Type B pancreatic cell (in vitro differentiated cells): Measurements from ENCODE around the gene CCDC102A. TPM values are rescaled to one million over a fixed set of nuclear protein-coding genes. Genes with fewer than 3 reads are reported as not detected.
A peak's percentile ranks its signal among the peaks of the same experiment; 100 is the strongest.

Experiments
- DNase-seq: peaks from one replicate; pipeline ENCODE4 v3.0.0; 2021; ENCODE audit warnings: mixed read lengths; ENCODE audit not compliant: unreplicated experiment; ENCODE audit errors: extremely low spot score
- H3K27ac Mint-ChIP-seq: 2 replicates; pipeline ENCODE4 v1.8.0; 2021; ENCODE audit warnings: mild to moderate bottlenecking, mixed read lengths
- H3K27me3 Mint-ChIP-seq: 2 replicates; pipeline ENCODE4 v1.8.0; 2021; ENCODE audit warnings: mixed read lengths
- H3K36me3 Mint-ChIP-seq: 2 replicates; pipeline ENCODE4 v1.8.0; 2021; ENCODE audit warnings: mixed read lengths
- H3K4me1 Mint-ChIP-seq: one replicate; pipeline ENCODE4 v1.8.0; 2021; ENCODE audit warnings: mixed read lengths; ENCODE audit not compliant: unreplicated experiment
- H3K4me3 Mint-ChIP-seq: 2 replicates; pipeline ENCODE4 v1.8.0; 2021; ENCODE audit warnings: mild to moderate bottlenecking, mixed read lengths
- H3K9me3 Mint-ChIP-seq: 2 replicates; pipeline ENCODE4 v1.8.0; 2021; ENCODE audit warnings: mixed read lengths
- CTCF ChIP-seq: fragments of 200-600 bp; sonication (generic); conservative IDR thresholded peaks from 2 replicates; pipeline ENCODE4 v1.5.0; 2021; ENCODE audit warnings: antibody characterized with exemption, mild to moderate bottlenecking
- total RNA-seq: library from RNA; stranded (reverse); gene quantifications from 2 replicates; pipeline ENCODE4 v1.2.1, GENCODE V29; 2021; ENCODE audit warnings: low replicate concordance

Gene CCDC102A
- total RNA-seq, 1 donor from 2014 or later: 14.4 TPM

DNA sequence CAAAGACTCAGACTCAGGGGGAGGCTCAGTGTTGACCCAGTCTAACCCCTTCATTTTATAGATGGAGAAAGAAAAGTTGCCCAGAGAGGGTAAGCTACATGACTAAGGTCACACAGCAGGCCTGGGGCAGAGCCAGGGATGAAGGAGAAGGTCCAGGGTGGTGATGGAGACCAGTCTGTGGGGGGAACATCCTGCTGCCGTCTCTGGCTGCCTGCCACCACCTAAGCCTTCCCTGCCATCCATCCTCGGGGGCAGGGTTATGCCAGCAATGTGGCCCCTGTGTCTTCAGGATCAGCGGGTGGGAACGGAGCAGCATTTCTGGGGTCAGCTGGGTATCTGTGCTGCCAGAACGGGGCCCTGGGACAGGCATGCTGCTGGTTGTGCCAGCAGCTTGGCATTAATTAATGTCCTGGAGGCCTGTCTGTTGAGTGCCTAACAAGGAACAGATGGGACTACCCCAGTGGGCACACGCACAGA is 55.6 kb downstream of the CCDC102A start:
- peak overlapping the region; percentile 65 for H3K27ac Mint-ChIP-seq
- no peaks in the 10 kb centered on the region for H3K9me3 Mint-ChIP-seq
- H3K27me3 Mint-ChIP-seq: no peaks in the 10 kb centered on the region

GRCh38 chr16:57479976-57480753 is 56.2 kb downstream of the CCDC102A start:
- no peaks in the 10 kb centered on the region for H3K27me3 Mint-ChIP-seq
- H3K36me3 Mint-ChIP-seq: no peaks in the 10 kb centered on the region
- H3K4me1 Mint-ChIP-seq: peaks cover 38% of the 10 kb centered on the region
- H3K9me3 Mint-ChIP-seq: no peaks in the 10 kb centered on the region
- TF ChIP-seq CTCF: no peak
- peak overlapping the region; percentile 88 for H3K4me3 Mint-ChIP-seq
- H3K27ac Mint-ChIP-seq: peak overlapping the region; percentile 65
- DNase-seq: no peak

More for the DNA sequence above, 55.6 kb downstream of the CCDC102A start:
- no peaks in the 10 kb centered on the region for H3K36me3 Mint-ChIP-seq
- H3K4me3 Mint-ChIP-seq: peak overlapping the region; percentile 88
- no peak for TF ChIP-seq CTCF
- DNase-seq: no peak
- peaks cover 38% of the 10 kb centered on the region for H3K4me1 Mint-ChIP-seq

GRCh38 chr16:57479205-57479975 is 57.0 kb downstream of the CCDC102A start:
- peaks cover 31% of the 10 kb centered on the region for H3K4me1 Mint-ChIP-seq

GRCh38 chr16:57478396-57479204 is 57.8 kb downstream of the CCDC102A start:
- peak overlapping the region; percentile 11 for H3K27ac Mint-ChIP-seq
- H3K4me3 Mint-ChIP-seq: peak overlapping the region; percentile 83
- no peak for DNase-seq
- H3K9me3 Mint-ChIP-seq: no peaks in the 10 kb centered on the region
- no peaks in the 10 kb centered on the region for H3K27me3 Mint-ChIP-seq
- peaks cover 27% of the 10 kb centered on the region for H3K4me1 Mint-ChIP-seq
- H3K36me3 Mint-ChIP-seq: no peaks in the 10 kb centered on the region
- no peak for TF ChIP-seq CTCF

More at GRCh38 chr16:57479205-57479975, 57.0 kb downstream of the CCDC102A start:
- Mint-ChIP-seq H3K27ac (peak overlapping the region; percentile 65), H3K27me3 (no peaks in the 10 kb centered on the region), H3K4me3 (peak overlapping the region; percentile 88), H3K9me3 (no peaks in the 10 kb centered on the region), H3K36me3 (no peaks in the 10 kb centered on the region)
- TF ChIP-seq CTCF: no peak
- no peak for DNase-seq

DNA sequence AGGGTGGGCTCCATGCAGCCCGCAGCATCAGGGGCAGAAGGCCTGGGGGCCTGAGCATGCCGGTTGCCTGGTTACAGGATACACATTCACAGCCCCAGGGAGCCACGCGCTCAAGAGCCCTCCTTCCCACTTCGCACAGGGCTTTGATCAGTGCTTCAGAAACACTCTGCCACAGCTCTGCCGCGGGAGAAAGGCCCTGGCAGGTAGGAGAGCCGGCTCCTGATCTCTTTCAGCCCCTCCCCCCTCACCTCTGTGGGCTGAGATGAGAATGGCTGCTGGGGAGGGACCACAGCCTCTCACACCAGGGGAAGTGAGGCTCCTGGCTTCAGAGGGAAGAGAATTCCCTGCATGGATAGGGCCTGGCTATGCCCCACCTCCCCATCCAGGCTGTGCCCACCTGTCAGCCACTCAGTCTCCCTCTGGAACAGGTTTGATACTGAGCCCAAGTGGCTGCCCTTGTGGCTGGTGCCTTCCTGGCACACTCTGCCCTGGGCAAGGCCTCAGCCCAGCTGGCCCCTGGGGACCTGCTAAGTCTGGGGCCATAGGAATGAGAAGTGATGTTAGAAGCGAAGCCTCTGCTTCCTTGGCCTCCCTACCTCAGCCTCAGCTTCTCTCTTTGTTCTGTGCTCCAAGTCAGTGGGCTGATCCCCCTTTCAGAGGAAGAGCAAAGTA is 58.7 kb downstream of the CCDC102A start:
- Mint-ChIP-seq H3K4me3 (peak overlapping the region; percentile 68), H3K36me3 (no peaks in the 10 kb centered on the region), H3K27me3 (no peaks in the 10 kb centered on the region), H3K27ac (no peak overlapping the region), H3K4me1 (peaks cover 27% of the 10 kb centered on the region), H3K9me3 (no peaks in the 10 kb centered on the region)
- no peak for TF ChIP-seq CTCF
- no peak for DNase-seq
